GM12891 (cell line): ENCODE results near the gene NAV2.

Experiments
- POLR2A ChIP-seq: IDR thresholded peaks from 2 replicates; pipeline ENCODE4 v1.6.1; 2011; ENCODE audit warnings: low read depth, low read length, control low read depth
- POLR2AphosphoS5 ChIP-seq: IDR thresholded peaks from 2 replicates; pipeline ENCODE4 v1.6.1; 2011; ENCODE audit warnings: low read depth, low read length, control low read depth
- SPI1 ChIP-seq: IDR thresholded peaks from 2 replicates; pipeline ENCODE4 v1.6.1; 2011; ENCODE audit warnings: low read depth, low read length, control low read depth
- TAF1 ChIP-seq: IDR thresholded peaks from 2 replicates; pipeline ENCODE4 v1.6.1; 2011; ENCODE audit warnings: low read depth, low read length, control low read depth

DNA sequence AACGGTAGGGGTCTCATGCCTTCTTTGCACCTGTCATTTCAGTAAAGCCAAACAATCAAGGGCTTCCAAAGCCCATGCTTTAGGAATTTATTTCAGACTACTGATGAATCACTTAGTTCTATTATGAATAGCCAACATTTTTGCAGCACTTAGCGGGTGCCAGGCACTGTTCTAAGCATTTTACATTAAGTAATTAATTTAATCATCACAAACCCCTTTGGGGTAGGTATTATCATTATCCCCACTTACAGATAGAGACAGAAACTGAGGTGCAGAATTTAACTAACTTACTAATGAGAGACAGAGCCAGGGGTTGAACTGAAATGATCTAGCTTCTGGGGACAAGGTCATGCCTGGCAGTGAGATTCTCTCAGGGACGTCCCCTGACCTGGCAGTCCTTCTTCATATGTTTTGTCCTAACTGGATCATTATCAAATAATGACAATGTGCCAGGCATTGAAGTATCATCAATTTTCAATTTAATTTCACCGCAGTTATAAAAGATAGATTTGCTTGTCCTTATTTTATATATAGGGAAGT is 31.7 kb upstream of the NAV2 start:
- no peak for TF ChIP-seq POLR2A
- TF ChIP-seq POLR2AphosphoS5 = no peak
- no peak for TF ChIP-seq SPI1
- no peak for TF ChIP-seq TAF1
